Neuronal stem cell (in vitro differentiated cells): ENCODE results near the gene SYNDIG1.
"Not testable (repeated sequence)": the region's sequence is repeated elsewhere in the genome, so short reads cannot be mapped to it uniquely, and the experiment has no call there.

Experiments
- DNase-seq: peaks from one replicate; pipeline ENCODE4 v3.0.0-alpha.2; 2013; ENCODE audit warnings: low spot score
- H2AFZ ChIP-seq: one replicate; pipeline ENCODE4 v1.6.1; 2013; ENCODE audit warnings: mild to moderate bottlenecking, low read length, inconsistent platforms
- H2AK5ac ChIP-seq: 2 replicates; pipeline ENCODE4 v1.6.1; 2013; ENCODE audit warnings: low read depth, mild to moderate bottlenecking, inconsistent platforms, low read length, moderate library complexity, mixed read lengths
- H2BK120ac ChIP-seq: 2 replicates; pipeline ENCODE4 v1.6.1; 2013; ENCODE audit warnings: low read depth, mild to moderate bottlenecking, inconsistent platforms, low read length, moderate library complexity, mixed read lengths
- H2BK12ac ChIP-seq: one replicate; pipeline ENCODE4 v1.6.1; 2013; ENCODE audit warnings: low read length, inconsistent platforms
- H2BK15ac ChIP-seq: 2 replicates; pipeline ENCODE4 v1.6.1; 2013; ENCODE audit warnings: mild to moderate bottlenecking, low read length, inconsistent platforms, mixed read lengths
- H2BK5ac ChIP-seq: one replicate; pipeline ENCODE4 v1.6.1; 2013; ENCODE audit warnings: inconsistent platforms, mild to moderate bottlenecking, low read length, moderate library complexity
- H3K14ac ChIP-seq: one replicate; pipeline ENCODE4 v1.6.1; 2013; ENCODE audit warnings: low read length, inconsistent platforms
- H3K18ac ChIP-seq: 2 replicates; pipeline ENCODE4 v1.6.1; 2013; ENCODE audit warnings: low read length, inconsistent platforms
- H3K23ac ChIP-seq: 2 replicates; pipeline ENCODE4 v1.6.1; 2013; ENCODE audit warnings: low read depth, mild to moderate bottlenecking, mixed read lengths, low read length, inconsistent platforms; ENCODE audit not compliant: poor library complexity
- H3K27ac ChIP-seq: replicated peaks from 3 replicates; pipeline ENCODE4 v1.5.1; 2013; ENCODE audit warnings: low read length, inconsistent platforms
- H3K27me3 ChIP-seq, 3 experiments: 2 replicates each; pipeline ENCODE4 v1.6.1; 2013; ENCODE audit warnings: low read length in 3 of 3, mild to moderate bottlenecking in 2 of 3, inconsistent platforms in 1 of 3, low read depth in 1 of 3, mixed read lengths in 1 of 3, moderate library complexity in 1 of 3; ENCODE audit not compliant: control insufficient read depth in 3 of 3, insufficient read depth in 3 of 3
- H3K36me3 ChIP-seq, 2 donors: replicated peaks in 1 of 2; 2 replicates each; pipeline ENCODE4 v1.6.1; 2013; ENCODE audit warnings: low read length in 2 of 2; ENCODE audit not compliant: control insufficient read depth in 2 of 2, insufficient read depth in 2 of 2
- H3K4ac ChIP-seq: 2 replicates; pipeline ENCODE4 v1.6.1; 2013; ENCODE audit warnings: inconsistent platforms, mild to moderate bottlenecking, low read length, moderate library complexity
- H3K4me1 ChIP-seq, 2 donors: 1 replicate in 1 of 2; 2 replicates in 1 of 2; pipeline ENCODE4 v1.6.1; 2013; ENCODE audit warnings: low read length in 2 of 2, low read depth in 1 of 2; ENCODE audit not compliant: control insufficient read depth in 2 of 2, insufficient read depth in 1 of 2
- H3K4me2 ChIP-seq: one replicate; pipeline ENCODE4 v1.6.1; 2013; ENCODE audit warnings: mild to moderate bottlenecking, low read length, inconsistent platforms; ENCODE audit not compliant: insufficient read depth, poor library complexity, severe bottlenecking
- H3K4me3 ChIP-seq, 2 donors: 2 replicates each; pipeline ENCODE4 v1.5.1; 2013; ENCODE audit warnings: low read length in 2 of 2, mild to moderate bottlenecking in 2 of 2, inconsistent platforms in 1 of 2, moderate library complexity in 1 of 2
- H3K79me1 ChIP-seq: one replicate; pipeline ENCODE4 v1.6.1; 2013; ENCODE audit warnings: low read depth, mild to moderate bottlenecking, inconsistent platforms, low read length, moderate library complexity
- H3K9ac ChIP-seq: one replicate; pipeline ENCODE4 v1.6.1; 2013; ENCODE audit warnings: mild to moderate bottlenecking, low read depth, low read length, inconsistent platforms; ENCODE audit not compliant: poor library complexity
- H3K9me3 ChIP-seq, 2 donors: replicated peaks in 1 of 2; 2 replicates each; pipeline versions ENCODE3 to v1.6.1; 2013; ENCODE audit warnings: low read length in 2 of 2, mild to moderate bottlenecking in 2 of 2, inconsistent platforms in 1 of 2, low read depth in 1 of 2, mixed read lengths in 1 of 2, moderate library complexity in 1 of 2; ENCODE audit not compliant: control insufficient read depth in 2 of 2, insufficient read depth in 1 of 2
- H4K8ac ChIP-seq: one replicate; pipeline ENCODE4 v1.6.1; 2013; ENCODE audit warnings: low read depth, mild to moderate bottlenecking, inconsistent platforms, low read length, moderate library complexity
- H4K91ac ChIP-seq: one replicate; pipeline ENCODE4 v1.6.1; 2013; ENCODE audit warnings: low read length, low read depth, mild to moderate bottlenecking, inconsistent platforms; ENCODE audit not compliant: poor library complexity
- WGBS, 2 donors: extraction: QIAGEN DNeasy Blood & Tissue Kit; methylation state at CpG; one replicate each; pipeline ENCODE4 v1.1.7; 2013; ENCODE audit warnings: missing lambda C conversion rate in 2 of 2, mixed read lengths in 1 of 2; ENCODE audit not compliant: insufficient read length in 2 of 2, insufficient replicate concordance in 1 of 2; ENCODE audit errors: extremely low coverage in 2 of 2; 5-methylcytosine and 5-hydroxymethylcytosine counted together

The SYNDIG1 gene

GRCh38 chr20:24507182-24507853 lies 37.9 kb downstream of the SYNDIG1 start:
- H2BK5ac ChIP-seq: no peak overlapping the region
- no peaks in the 10 kb centered on the region for H3K27me3 ChIP-seq
- H3K4ac ChIP-seq: no peak overlapping the region
- WGBS, 2 donors: no CpG with 5 or more reads among the region's 11 CpGs
- H3K9me3 ChIP-seq: peaks cover 0 to 2% of the 10 kb centered on the region in 2 donors
- H3K9ac ChIP-seq: no peak overlapping the region
- H3K18ac ChIP-seq: no peak overlapping the region
- DNase-seq: no peak
- H3K4me3 ChIP-seq: no peak overlapping the region
- H3K4me2 ChIP-seq: no peak overlapping the region
- H3K23ac ChIP-seq: peak overlapping the region; percentile 1
- H2AK5ac ChIP-seq: no peak overlapping the region
- no peak overlapping the region for H2AFZ ChIP-seq
- H4K91ac ChIP-seq: no peak overlapping the region
- no peak overlapping the region for H3K27ac ChIP-seq
- H3K79me1 ChIP-seq: no peaks in the 10 kb centered on the region
- no peak overlapping the region for H4K8ac ChIP-seq
- H3K4me1 ChIP-seq: no peaks in the 10 kb centered on the region
- H2BK15ac ChIP-seq: no peak overlapping the region
- peak overlapping the region; percentile 86 for H2BK12ac ChIP-seq
- H3K14ac ChIP-seq: no peak overlapping the region
- H3K36me3 ChIP-seq: no peaks in the 10 kb centered on the region
- no peak overlapping the region for H2BK120ac ChIP-seq

- WGBS, 2 donors: no CpG with 5 or more reads among the region's 11 CpGs
- not testable (repeated sequence) for H3K9me3 ChIP-seq, H3K4me2 ChIP-seq, H3K14ac ChIP-seq, H2AFZ ChIP-seq, H2BK5ac ChIP-seq, H3K27me3 ChIP-seq, H3K79me1 ChIP-seq, H3K18ac ChIP-seq, DNase-seq, H3K36me3 ChIP-seq, H4K8ac ChIP-seq, H3K23ac ChIP-seq, H2BK120ac ChIP-seq, H3K4me3 ChIP-seq, H2BK15ac ChIP-seq, H3K4ac ChIP-seq, H4K91ac ChIP-seq, H3K27ac ChIP-seq, H3K4me1 ChIP-seq, H2BK12ac ChIP-seq, H2AK5ac ChIP-seq, H3K9ac ChIP-seq
Measured at GRCh38 chr20:24512441-24512840, 43.0 kb downstream of the SYNDIG1 start.

- Histone ChIP-seq H3K9me3 (no peaks in the 10 kb centered on the region), H3K27ac (no peak overlapping the region), H3K18ac (no peak overlapping the region), H3K4me1 (peaks cover 0 to under 1% of the 10 kb centered on the region in 2 donors), H2BK12ac (no peak overlapping the region), H3K4me2 (no peak overlapping the region), H3K23ac (no peak overlapping the region), H2AFZ (no peak overlapping the region), H3K4me3 (no peak overlapping the region), H2BK120ac (no peak overlapping the region), H3K4ac (no peak overlapping the region), H3K14ac (no peak overlapping the region), H2BK15ac (no peak overlapping the region), H3K27me3 (no peaks in the 10 kb centered on the region), H4K91ac (no peak overlapping the region), H3K79me1 (no peaks in the 10 kb centered on the region), H3K36me3 (no peaks in the 10 kb centered on the region), H2BK5ac (no peak overlapping the region), H2AK5ac (no peak overlapping the region), H3K9ac (no peak overlapping the region), H4K8ac (no peak overlapping the region)
- DNase-seq: no peak
- no CpG with 5 or more reads among the region's 6 CpGs for WGBS, 2 donors
Measured at GRCh38 chr20:24518515-24518914, 49.1 kb downstream of the SYNDIG1 start.

GRCh38 chr20:24519476-24519875 lies 50.0 kb downstream of the SYNDIG1 start:
- H3K27ac ChIP-seq: no peak overlapping the region
- no peak overlapping the region for H2BK12ac ChIP-seq
- no peak overlapping the region for H3K4ac ChIP-seq
- no peak overlapping the region for H3K18ac ChIP-seq
- no peak overlapping the region for H3K4me3 ChIP-seq
- H3K14ac ChIP-seq: no peak overlapping the region
- WGBS, 2 donors: no CpG with 5 or more reads among the region's 6 CpGs
- H2BK120ac ChIP-seq: no peak overlapping the region
- no peak overlapping the region for H3K23ac ChIP-seq
- H3K9ac ChIP-seq: no peak overlapping the region
- DNase-seq: no peak
- H3K79me1 ChIP-seq: no peaks in the 10 kb centered on the region
- H2BK15ac ChIP-seq: no peak overlapping the region
- H2BK5ac ChIP-seq: no peak overlapping the region
- no peak overlapping the region for H4K91ac ChIP-seq
- H3K9me3 ChIP-seq: no peaks in the 10 kb centered on the region
- no peak overlapping the region for H4K8ac ChIP-seq
- H2AFZ ChIP-seq: no peak overlapping the region
- peaks cover 0 to 5% of the 10 kb centered on the region in 2 donors for H3K4me1 ChIP-seq
- H2AK5ac ChIP-seq: no peak overlapping the region
- H3K27me3 ChIP-seq: no peaks in the 10 kb centered on the region
- H3K36me3 ChIP-seq: no peaks in the 10 kb centered on the region
- H3K4me2 ChIP-seq: no peak overlapping the region
